GM03348 (cell line): Measurements from ENCODE around the gene DCST2.

Experiments
- DNase-seq: peaks from one replicate; pipeline ENCODE4 v3.0.0; 2012; ENCODE audit warnings: low spot score

DCST2 gene

GRCh38 chr1:154975409-154976059, 58.0 kb downstream of the DCST2 start:
- no peak for DNase-seq

- DNase-seq: peak; percentile 91
Measured at GRCh38 chr1:154974808-154975408, 58.7 kb downstream of the DCST2 start.

- DNase-seq: peak; percentile 95
Measured at GRCh38 chr1:154974102-154974807, 59.3 kb downstream of the DCST2 start, which contains the start of gene CKS1B. Gene CKS1B (plus strand): TSS chr1:154974681. CDS start chr1:154974746, 65 bp downstream.

- DNase-seq: peak; percentile 86
Measured at GRCh38 chr1:154973344-154974101, 60.1 kb downstream of the DCST2 start.

- peak; percentile 86 for DNase-seq
Measured at GRCh38 chr1:154972517-154973343, 60.9 kb downstream of the DCST2 start.

- DNase-seq: no peak
Measured at GRCh38 chr1:154972213-154972516, 61.4 kb downstream of the DCST2 start.

GRCh38 chr1:154971341-154971998, 62.1 kb downstream of the DCST2 start:
- no peak for DNase-seq

GRCh38 chr1:154970631-154971340, 62.8 kb downstream of the DCST2 start, which contains the start of gene SHC1:
Gene SHC1 (minus strand): TSS chr1:154970747. CDS start chr1:154970526, 221 bp downstream.
- DNase-seq: peak; percentile 96

- DNase-seq: no peak
Measured at GRCh38 chr1:154969860-154970452, 63.6 kb downstream of the DCST2 start.

GRCh38 chr1:154969246-154969645, 64.3 kb downstream of the DCST2 start:
- DNase-seq: no peak

GRCh38 chr1:154968731-154969130, 64.8 kb downstream of the DCST2 start:
- no peak for DNase-seq
